HS-5 (cell line): Measurements from ENCODE around the gene ARL17B.
"Not testable (repeated sequence)": the region's sequence is repeated elsewhere in the genome, so short reads cannot be mapped to it uniquely, and the experiment has no call there.

Experiments
- DNase-seq: peaks from one replicate; pipeline ENCODE4 v3.0.0-alpha.2; 2012; ENCODE audit warnings: low read depth

Gene ARL17B

GRCh38 chr17:46361755-46362154 is at the start of gene ARL17B:
Gene ARL17B (minus strand): TSS chr17:46361766. CDS start chr17:46358397, 3,369 bp downstream.
- DNase-seq = not testable (repeated sequence)

- DNase-seq = not testable (repeated sequence)
Measured at GRCh38 chr17:46409864-46410263, 48.3 kb upstream of the ARL17B start.

GRCh38 chr17:46407155-46407554 is 45.6 kb upstream of the ARL17B start:
- DNase-seq = not testable (repeated sequence)

- DNase-seq = not testable (repeated sequence)
Measured at GRCh38 chr17:46401033-46401787, 39.6 kb upstream of the ARL17B start.

GRCh38 chr17:46400543-46400942 is 39.0 kb upstream of the ARL17B start:
- DNase-seq = not testable (repeated sequence)

- DNase-seq = not testable (repeated sequence)
Measured at GRCh38 chr17:46399993-46400392, 38.4 kb upstream of the ARL17B start.

- not testable (repeated sequence) for DNase-seq
Measured at GRCh38 chr17:46396292-46396691, 34.7 kb upstream of the ARL17B start.

GRCh38 chr17:46393702-46394101 is 32.1 kb upstream of the ARL17B start:
- DNase-seq = not testable (repeated sequence)

GRCh38 chr17:46385491-46385890 is 23.9 kb upstream of the ARL17B start:
- DNase-seq = not testable (repeated sequence)

GRCh38 chr17:46383118-46383517 is 21.6 kb upstream of the ARL17B start:
- not testable (repeated sequence) for DNase-seq

- not testable (repeated sequence) for DNase-seq
Measured at GRCh38 chr17:46373418-46373817, 11.9 kb upstream of the ARL17B start.

GRCh38 chr17:46372236-46373229 is 11.0 kb upstream of the ARL17B start:
- DNase-seq = not testable (repeated sequence)

GRCh38 chr17:46367520-46367919 is 6.0 kb upstream of the ARL17B start:
- not testable (repeated sequence) for DNase-seq

- DNase-seq = not testable (repeated sequence)
Measured at GRCh38 chr17:46361145-46361735, 326 bp downstream of the ARL17B start.

GRCh38 chr17:46353856-46354255 is 7.7 kb downstream of the ARL17B start:
- DNase-seq = not testable (repeated sequence)

- DNase-seq = not testable (repeated sequence)
Measured at GRCh38 chr17:46349060-46349459, 12.5 kb downstream of the ARL17B start.

- DNase-seq = not testable (repeated sequence)
Measured at GRCh38 chr17:46348345-46348744, 13.2 kb downstream of the ARL17B start.

GRCh38 chr17:46342131-46342530 is 19.4 kb downstream of the ARL17B start:
- DNase-seq = not testable (repeated sequence)

- not testable (repeated sequence) for DNase-seq
Measured at GRCh38 chr17:46341220-46341619, 20.3 kb downstream of the ARL17B start.

- DNase-seq = not testable (repeated sequence)
Measured at GRCh38 chr17:46294831-46295230, 66.7 kb downstream of the ARL17B start, which contains the start of gene LRRC37A. Gene LRRC37A (plus strand): TSS chr17:46295131. CDS start chr17:46295134, 3 bp downstream.

GRCh38 chr17:46291618-46292017 is 69.9 kb downstream of the ARL17B start:
- not testable (repeated sequence) for DNase-seq
